ENCODE data around the gene HPS3. TPM values are rescaled to one million over a fixed set of nuclear protein-coding genes. Genes with fewer than 3 reads are reported as not detected.
A peak's percentile ranks its signal among the peaks of the same experiment; 100 is the strongest.

Gene HPS3
- total and polyA plus RNA-seq, 2 of the 4 experiments (the other 2 are of a cell fraction): 15.2 to 24.2 TPM

GRCh38 chr3:149090907-149091306 lies 38.5 kb upstream of the HPS3 start:
- no peak for ATAC-seq (ENCODE audit: low read depth)
- Histone ChIP-seq H3K18ac (ENCODE audit: low read depth, low read length) (no peak overlapping the region), H2BK20ac (ENCODE audit: low read depth, low read length) (no peak overlapping the region), H3K23ac (ENCODE audit: low read depth, low read length) (no peak overlapping the region), H3K36me3 (ENCODE audit: control insufficient read depth, insufficient read depth, low read length) (no peaks in the 10 kb centered on the region), H3K4ac (ENCODE audit: low read depth, low read length) (no peak overlapping the region), H4K5ac (ENCODE audit: low read depth, low read length) (no peak overlapping the region), H3K27ac (ENCODE audit: insufficient read depth, low read length) (no peak overlapping the region), H3K79me1 (ENCODE audit: low read depth in 1 of 2, low read length in 2 of 2) (peaks cover 0 to 4% of the 10 kb centered on the region in 2 experiments; a peak in 3 of 4 replicates), H3K9ac (ENCODE audit: low read depth, low read length) (no peak overlapping the region), H4K8ac (ENCODE audit: low read depth in 2 of 2, low read length in 2 of 2) (no peak overlapping the region), H3K14ac (replicated peaks; ENCODE audit: low read depth, low read length) (no peak overlapping the region), H3K27me3 (ENCODE audit: control insufficient read depth, insufficient read depth, low read length) (no peaks in the 10 kb centered on the region), H3K9me1 (ENCODE audit: insufficient read depth, low read length) (no peaks in the 10 kb centered on the region), H3K9me3 (ENCODE audit: control insufficient read depth, insufficient read depth, low read length) (no peaks in the 10 kb centered on the region), H2BK15ac (ENCODE audit: low read depth, low read length) (no peak overlapping the region), H2BK120ac (ENCODE audit: low read depth, low read length) (no peak overlapping the region), H4K91ac (ENCODE audit: insufficient read depth, low read depth, low read length) (no peak overlapping the region), H2AK9ac (replicated peaks; ENCODE audit: low read depth, low read length, poor library complexity) (peak overlapping the region; percentile 34), H3K56ac (ENCODE audit: extremely low read depth, insufficient read depth, low read length) (no peak overlapping the region), H3K4me3 (ENCODE audit: insufficient read depth, low read depth, low read length) (no peak overlapping the region), H3K4me1 (ENCODE audit: control insufficient read depth, insufficient read depth, low read length) (no peaks in the 10 kb centered on the region), H4K20me1 (ENCODE audit: insufficient read depth, low read length) (no peaks in the 10 kb centered on the region), H2BK5ac (ENCODE audit: low read depth, low read length, poor library complexity, severe bottlenecking) (no peak overlapping the region), H2AK5ac (ENCODE audit: low read depth, low read length) (no peak overlapping the region), H3K4me2 (ENCODE audit: low read depth, low read length) (no peak overlapping the region), H2AFZ (replicated peaks; ENCODE audit: low read length, poor library complexity) (no peak overlapping the region)
- CTCF ChIA-PET: interaction anchor here (0.7 kb wide), 1 partner anchor 1258 kb away, joined by 3 read pairs; no protein-coding TSS in a partner anchor
- dilution Hi-C loops (cut with HindIII; ENCODE audit: low sequenced_read_pairs, unreplicated experiment) (no loop called here), in situ Hi-C loops (cut with MboI; ENCODE audit: low sequenced_read_pairs) (no loop called here), intact Hi-C loops (cut with micrococcal nuclease) (no loop called here)
- TF ChIP-seq MAFK (IDR thresholded peaks at IDR 0.05; ENCODE audit: low read depth, low read length): no peak
- BruUV-seq (replicated peaks): no TSS peak
- 80% methylated on average over 1 of the region's 3 CpGs; no CpG with 5 or more reads in 1 of the 2 experiments for whole genome bisulfite sequencing, 2 experiments (ENCODE audit: extremely low coverage in 2 of 2, insufficient read length in 1 of 2)
- POLR2A ChIA-PET (ENCODE audit: unreplicated experiment): no interaction called here
- DNase-seq: no peak

Measured in IMR-90 (cell line).